Spinal cord (tissue), 10 donors: ENCODE results near the gene RANBP10. TPM values are rescaled to one million over a fixed set of nuclear protein-coding genes. Genes with fewer than 3 reads are reported as not detected.
"Not testable (repeated sequence)": the region's sequence is repeated elsewhere in the genome, so short reads cannot be mapped to it uniquely, and the experiment has no call there.

Experiments used
- DNase-seq, 6 donors: peaks; one replicate each; pipeline versions ENCODE4 v3.0.0 to v3.0.0-alpha.2; 2013 to 2015; ENCODE audit warnings: low spot score in 6 of 6, low read depth in 4 of 6
- H3K27ac ChIP-seq: one replicate; pipeline ENCODE4 v1.5.1; 2013; ENCODE audit warnings: low read depth, low read length, control low read depth
- H3K27me3 ChIP-seq: one replicate; pipeline ENCODE4 v1.6.1; 2013; ENCODE audit warnings: low read length; ENCODE audit not compliant: control insufficient read depth, insufficient read depth
- H3K36me3 ChIP-seq: one replicate; pipeline ENCODE4 v1.6.1; 2013; ENCODE audit warnings: low read length; ENCODE audit not compliant: control insufficient read depth, insufficient read depth
- H3K4me1 ChIP-seq: one replicate; pipeline ENCODE4 v1.6.1; 2013; ENCODE audit warnings: low read length; ENCODE audit not compliant: control insufficient read depth, insufficient read depth
- H3K4me3 ChIP-seq: one replicate; pipeline ENCODE4 v1.5.1; 2013; ENCODE audit warnings: low read depth, low read length, control low read depth
- H3K9me3 ChIP-seq: one replicate; pipeline ENCODE4 v1.6.1; 2013; ENCODE audit warnings: low read length; ENCODE audit not compliant: control insufficient read depth, insufficient read depth
- WGBS: methylation state at CpG from one replicate; pipeline ENCODE4 v1.1.5; 2013; ENCODE audit warnings: missing lambda C conversion rate; ENCODE audit not compliant: insufficient coverage; 5-methylcytosine and 5-hydroxymethylcytosine counted together
- polyA plus RNA-seq, 2 donors: library from polyadenylated mRNA; unstranded; fragments of 120-200 nt; gene quantifications; one replicate each; pipeline ENCODE4 v1.2.1, GENCODE V29; 2013; ENCODE audit not compliant: insufficient read length in 2 of 2
- total RNA-seq, 2 donors: library from RNA; depleted of rRNA in 1 of 2; stranded (reverse); fragments of 120-200 nt in 1 of 2; fragments of >200 nt in 1 of 2; gene quantifications; one replicate each; pipeline versions ENCODE4 v1.2.3 to v1.2.4, GENCODE V29; 2013 to 2014
- donor health status: healthy.

Gene RANBP10
- total and polyA plus RNA-seq, 4 donors = 6.7 to 25.6 (median 12.1) TPM

- Histone ChIP-seq H3K4me1 (peaks cover 54% of the 10 kb centered on the region), H3K36me3 (peaks cover 5% of the 10 kb centered on the region), H3K27ac (no peak overlapping the region), H3K4me3 (no peak overlapping the region), H3K9me3 (no peaks in the 10 kb centered on the region), H3K27me3 (no peaks in the 10 kb centered on the region)
- WGBS = 68% methylated on average over 3 of the region's 4 CpGs
- DNase-seq = no peak
These were observed 38.1 kb upstream of the RANBP10 start for GRCh38 chr16:67844497-67844896.

GRCh38 chr16:67843343-67843765 lies 37.0 kb upstream of the RANBP10 start:
- Histone ChIP-seq H3K4me3 (peak overlapping the region; percentile 72), H3K27me3 (no peaks in the 10 kb centered on the region), H3K9me3 (no peaks in the 10 kb centered on the region), H3K27ac (peak overlapping the region; percentile 85), H3K4me1 (peaks cover 52% of the 10 kb centered on the region), H3K36me3 (peaks cover 2% of the 10 kb centered on the region)
- 1% methylated on average over 11 of the region's 11 CpGs for WGBS
- peak in 1 of 6 donors; percentile 66 for DNase-seq

DNA sequence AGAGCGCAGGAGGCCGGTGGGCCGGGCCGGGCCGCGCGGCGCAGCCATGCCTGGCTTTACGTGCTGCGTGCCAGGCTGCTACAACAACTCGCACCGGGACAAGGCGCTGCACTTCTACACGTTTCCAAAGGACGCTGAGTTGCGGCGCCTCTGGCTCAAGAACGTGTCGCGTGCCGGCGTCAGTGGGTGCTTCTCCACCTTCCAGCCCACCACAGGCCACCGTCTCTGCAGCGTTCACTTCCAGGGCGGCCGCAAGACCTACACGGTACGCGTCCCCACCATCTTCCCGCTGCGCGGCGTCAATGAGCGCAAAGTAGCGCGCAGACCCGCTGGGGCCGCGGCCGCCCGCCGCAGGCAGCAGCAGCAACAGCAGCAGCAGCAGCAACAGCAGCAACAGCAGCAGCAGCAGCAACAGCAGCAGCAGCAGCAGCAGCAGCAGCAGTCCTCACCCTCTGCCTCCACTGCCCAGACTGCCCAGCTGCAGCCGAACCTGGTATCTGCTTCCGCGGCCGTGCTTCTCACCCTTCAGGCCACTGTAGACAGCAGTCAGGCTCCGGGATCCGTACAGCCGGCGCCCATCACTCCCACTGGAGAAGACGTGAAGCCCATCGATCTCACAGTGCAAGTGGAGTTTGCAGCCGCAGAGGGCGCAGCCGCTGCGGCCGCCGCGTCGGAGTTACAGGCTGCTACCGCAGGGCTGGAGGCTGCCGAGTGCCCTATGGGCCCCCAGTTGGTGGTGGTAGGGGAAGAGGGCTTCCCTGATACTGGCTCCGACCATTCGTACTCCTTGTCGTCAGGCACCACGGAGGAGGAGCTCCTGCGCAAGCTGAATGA lies 36.4 kb upstream of the RANBP10 start:
- DNase-seq = peak in 3 of 6 donors; percentile 26 to 81 (median 74)
- no peaks in the 10 kb centered on the region for H3K27me3 ChIP-seq
- under 1% methylated on average over 67 of the region's 67 CpGs for WGBS
- no peaks in the 10 kb centered on the region for H3K9me3 ChIP-seq
- H3K36me3 ChIP-seq = no peaks in the 10 kb centered on the region
- peaks cover 46% of the 10 kb centered on the region for H3K4me1 ChIP-seq
- H3K27ac ChIP-seq = peak overlapping the region; percentile 85
- H3K4me3 ChIP-seq = peak overlapping the region; percentile 72

GRCh38 chr16:67841816-67842508 lies 35.6 kb upstream of the RANBP10 start, which contains the start of gene THAP11:
Gene THAP11 (plus strand): TSS chr16:67842320. CDS start chr16:67842555, 235 bp downstream.
- H3K4me1 ChIP-seq = peaks cover 41% of the 10 kb centered on the region
- H3K9me3 ChIP-seq = no peaks in the 10 kb centered on the region
- peak within 1 kb of the TSS; percentile 100 for H3K27ac ChIP-seq
- peak within 1 kb of the TSS; percentile 98 for H3K4me3 ChIP-seq
- no peaks in the 10 kb centered on the region for H3K36me3 ChIP-seq
- peak; percentile 92 to 99 (median 97) for DNase-seq
- under 1% methylated on average over 83 of the region's 83 CpGs for WGBS
- H3K27me3 ChIP-seq = no peaks in the 10 kb centered on the region

DNA sequence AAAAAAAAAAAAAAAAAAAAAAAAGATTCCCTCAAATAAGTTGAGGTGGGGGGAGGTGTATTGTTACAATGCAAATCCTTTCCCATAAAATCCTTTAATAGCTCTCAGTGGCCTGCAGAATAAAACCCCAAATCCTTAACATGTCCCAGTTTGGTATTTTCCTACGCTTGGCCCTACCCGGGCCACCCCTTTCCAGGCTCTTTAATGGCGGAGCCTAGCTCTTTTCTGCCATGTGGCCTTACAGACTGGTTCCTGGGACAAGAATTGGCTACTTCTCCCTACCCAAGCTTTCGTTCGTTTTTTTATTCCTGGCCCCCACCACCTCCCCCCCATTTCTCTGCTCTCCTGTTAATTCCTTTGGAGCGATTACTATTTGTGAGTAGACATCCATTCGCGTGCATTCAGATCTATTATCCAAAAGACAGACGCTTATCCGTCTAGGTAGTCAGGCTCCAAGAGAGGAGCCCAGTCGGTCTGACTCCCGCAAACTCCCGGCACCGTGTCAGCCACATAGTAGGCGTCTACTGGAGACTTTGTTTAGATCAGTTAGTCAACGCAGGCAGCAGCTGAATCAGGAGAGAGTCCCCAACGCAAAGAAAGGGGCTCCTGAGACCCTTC lies 34.9 kb upstream of the RANBP10 start:
- DNase-seq = no peak
- WGBS = 40% methylated on average over 14 of the region's 17 CpGs

DNA sequence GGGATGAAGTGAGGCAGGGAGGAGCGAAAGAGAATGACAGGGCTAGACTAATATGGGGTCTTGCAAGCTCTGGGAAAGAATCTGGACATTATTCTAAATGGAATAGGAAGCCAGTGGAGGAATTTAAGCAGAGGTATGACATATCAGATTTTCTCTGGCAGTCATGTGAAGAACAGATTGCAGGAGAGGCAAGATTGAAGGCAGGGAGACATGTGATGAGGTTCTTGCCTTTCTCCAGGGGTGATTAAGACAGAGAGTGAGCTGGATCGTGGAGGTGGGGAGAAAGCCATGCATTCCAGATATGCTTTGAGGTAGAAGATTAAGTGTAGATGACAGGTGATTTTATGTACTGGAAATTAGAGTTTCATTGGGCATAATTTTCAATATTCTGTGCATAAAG lies 31.5 kb upstream of the RANBP10 start:
- no peak overlapping the region for H3K27ac ChIP-seq
- H3K27me3 ChIP-seq = no peaks in the 10 kb centered on the region
- H3K36me3 ChIP-seq = no peaks in the 10 kb centered on the region
- peaks cover 19% of the 10 kb centered on the region for H3K4me1 ChIP-seq
- no peak overlapping the region for H3K4me3 ChIP-seq
- WGBS = 94% methylated on average over 2 of the region's 2 CpGs
- H3K9me3 ChIP-seq = no peaks in the 10 kb centered on the region
- no peak for DNase-seq

More for the DNA sequence above, 34.9 kb upstream of the RANBP10 start:
- Histone ChIP-seq H3K9me3 (no peaks in the 10 kb centered on the region), H3K27me3 (no peaks in the 10 kb centered on the region), H3K4me3 (peak overlapping the region; percentile 98), H3K36me3 (no peaks in the 10 kb centered on the region), H3K27ac (peak overlapping the region; percentile 100), H3K4me1 (peaks cover 40% of the 10 kb centered on the region)

DNA sequence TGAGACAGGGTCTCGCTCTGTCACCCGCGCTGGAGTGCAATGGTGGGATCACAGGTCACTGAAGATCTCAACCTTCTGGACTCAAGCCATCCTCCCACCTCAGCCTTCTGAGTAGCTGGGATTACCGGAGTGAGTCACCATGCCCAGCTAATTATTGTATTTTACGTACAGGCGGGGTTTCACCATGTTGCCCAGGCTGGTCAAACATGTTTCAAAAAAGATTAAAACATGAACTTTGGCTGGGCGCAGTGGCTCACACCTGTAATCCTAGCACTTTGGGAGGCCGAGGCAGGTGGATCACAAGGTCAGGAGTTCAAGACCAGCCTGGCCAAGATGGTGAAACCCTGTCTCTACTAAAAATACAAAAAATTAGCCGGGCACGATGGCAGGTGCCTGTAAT lies 30.8 kb upstream of the RANBP10 start:
- not testable (repeated sequence) for DNase-seq, H3K27me3 ChIP-seq, H3K4me3 ChIP-seq, H3K9me3 ChIP-seq, H3K27ac ChIP-seq, H3K36me3 ChIP-seq
- peaks cover 21% of the 10 kb centered on the region for H3K4me1 ChIP-seq
- WGBS = 98% methylated on average over 7 of the region's 10 CpGs

GRCh38 chr16:67834242-67834614 lies 27.9 kb upstream of the RANBP10 start:
- Histone ChIP-seq H3K4me3 (peak overlapping the region; percentile 71), H3K9me3 (no peaks in the 10 kb centered on the region), H3K36me3 (peaks cover 30% of the 10 kb centered on the region), H3K27me3 (no peaks in the 10 kb centered on the region), H3K4me1 (peaks cover 15% of the 10 kb centered on the region), H3K27ac (no peak overlapping the region)
- DNase-seq = no peak
- WGBS = no CpG with 5 or more reads among the region's 10 CpGs

- Histone ChIP-seq H3K9me3 (no peaks in the 10 kb centered on the region), H3K27me3 (no peaks in the 10 kb centered on the region), H3K27ac (peak overlapping the region; percentile 26), H3K4me1 (peaks cover 15% of the 10 kb centered on the region), H3K4me3 (peak overlapping the region; percentile 71), H3K36me3 (peaks cover 36% of the 10 kb centered on the region)
- DNase-seq = peak; percentile 85 to 98 (median 90)
- 0% methylated on average over 47 of the region's 49 CpGs for WGBS
These were observed 27.3 kb upstream of the RANBP10 start for GRCh38 chr16:67833415-67834241.
